AG04450 (cell line): Measurements from ENCODE around the gene MAPK13. TPM values are rescaled to one million over a fixed set of nuclear protein-coding genes. Genes with fewer than 3 reads are reported as not detected.

Experiments used
- CTCF ChIA-PET: fragments of 300-600, 350-600 bp; formaldehyde crosslinking; extraction: SDS; loops from one replicate; lab custom pipeline; 2022; ENCODE audit warnings: antibody characterized with exemption, inconsistent platforms; lab: Charles Lee
- POLR2A ChIA-PET: fragments of 350-600 bp; formaldehyde crosslinking; extraction: SDS; loops from one replicate; lab custom pipeline; 2021; ENCODE audit warnings: antibody characterized with exemption, inconsistent platforms; lab: Yijun Ruan, JAX
- DNase-seq: peaks from one replicate; pipeline ENCODE4 v3.0.0-alpha.2; 2011; ENCODE audit warnings: low read depth, low spot score
- H3K27ac ChIP-seq: one replicate; pipeline ENCODE4 v1.5.1; 2012; ENCODE audit warnings: low read depth, low read length, control low read depth
- H3K27me3 ChIP-seq: one replicate; pipeline ENCODE4 v1.6.0; 2012; ENCODE audit warnings: low read length; ENCODE audit not compliant: control insufficient read depth, insufficient read depth
- H3K4me3 ChIP-seq: 2 replicates; pipeline ENCODE4 v1.5.1; 2011; ENCODE audit warnings: mild to moderate bottlenecking, low read depth, low read length, control low read depth
- H3K9me3 ChIP-seq: 2 replicates; pipeline ENCODE4 v1.5.1; 2012; ENCODE audit warnings: low read length; ENCODE audit not compliant: control insufficient read depth, insufficient read depth
- polyA plus RNA-seq: library from polyadenylated mRNA; depleted of rRNA; stranded (reverse); fragments of >200 nt; gene quantifications from 2 replicates; pipeline ENCODE4 v1.2.3, GENCODE V29; 2011
- TF ChIP-seq, protein P1 (sequence below): IDR thresholded peaks from 2 replicates; pipeline ENCODE4 v1.5.1; 2011; ENCODE audit warnings: low read depth, low read length, control low read depth, inconsistent platforms

MAPK13 gene
- polyA plus RNA-seq, 1 experiment, result 3.8 TPM

DNA sequence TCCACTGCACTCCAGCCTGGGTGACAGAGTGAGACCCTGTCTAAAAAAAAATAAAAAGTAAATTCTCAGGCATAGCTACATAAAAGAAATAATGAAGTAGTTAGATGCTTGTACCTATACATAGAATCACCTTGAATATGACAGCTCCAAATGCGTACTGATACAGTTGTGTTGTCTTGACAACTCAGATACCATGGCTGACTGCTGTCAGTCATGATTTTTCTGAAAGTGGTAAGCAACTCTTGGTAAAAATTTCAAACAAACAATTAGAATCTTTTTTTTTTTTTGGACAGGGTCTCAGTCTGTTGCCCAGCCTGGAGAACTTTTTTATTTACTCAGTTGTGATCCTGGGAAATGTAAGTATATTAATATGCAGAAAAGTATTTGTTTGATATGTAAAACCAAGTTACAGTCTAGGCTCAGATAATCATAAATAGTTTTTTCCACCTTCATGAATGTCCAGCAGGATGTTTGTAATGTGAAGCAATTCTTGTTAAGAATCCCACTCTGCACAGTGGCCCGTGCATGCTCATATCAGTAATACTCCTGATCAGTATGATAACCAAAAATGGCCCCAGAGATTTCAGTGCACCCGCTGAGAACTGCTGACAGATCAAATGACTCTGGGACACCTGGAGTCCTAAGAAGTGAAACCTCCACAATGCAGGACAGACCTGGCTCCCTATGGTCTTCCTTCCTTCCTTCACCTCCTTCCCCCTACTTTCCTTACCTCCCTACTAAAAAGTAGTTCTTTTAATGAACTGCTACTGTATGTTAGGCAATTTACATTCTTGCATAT, 14.0 kb upstream of the MAPK13 start:
- no peak for DNase-seq
- ChIA-PET POLR2A (no interaction called here), CTCF (no interaction called here)
- no peaks in the 10 kb centered on the region for H3K9me3 ChIP-seq
- H3K27me3 ChIP-seq, result no peaks in the 10 kb centered on the region
- H3K27ac ChIP-seq, result no peak overlapping the region
- TF ChIP-seq, protein P1, sequence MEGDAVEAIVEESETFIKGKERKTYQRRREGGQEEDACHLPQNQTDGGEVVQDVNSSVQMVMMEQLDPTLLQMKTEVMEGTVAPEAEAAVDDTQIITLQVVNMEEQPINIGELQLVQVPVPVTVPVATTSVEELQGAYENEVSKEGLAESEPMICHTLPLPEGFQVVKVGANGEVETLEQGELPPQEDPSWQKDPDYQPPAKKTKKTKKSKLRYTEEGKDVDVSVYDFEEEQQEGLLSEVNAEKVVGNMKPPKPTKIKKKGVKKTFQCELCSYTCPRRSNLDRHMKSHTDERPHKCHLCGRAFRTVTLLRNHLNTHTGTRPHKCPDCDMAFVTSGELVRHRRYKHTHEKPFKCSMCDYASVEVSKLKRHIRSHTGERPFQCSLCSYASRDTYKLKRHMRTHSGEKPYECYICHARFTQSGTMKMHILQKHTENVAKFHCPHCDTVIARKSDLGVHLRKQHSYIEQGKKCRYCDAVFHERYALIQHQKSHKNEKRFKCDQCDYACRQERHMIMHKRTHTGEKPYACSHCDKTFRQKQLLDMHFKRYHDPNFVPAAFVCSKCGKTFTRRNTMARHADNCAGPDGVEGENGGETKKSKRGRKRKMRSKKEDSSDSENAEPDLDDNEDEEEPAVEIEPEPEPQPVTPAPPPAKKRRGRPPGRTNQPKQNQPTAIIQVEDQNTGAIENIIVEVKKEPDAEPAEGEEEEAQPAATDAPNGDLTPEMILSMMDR, result no peak
- no peak overlapping the region for H3K4me3 ChIP-seq

DNA sequence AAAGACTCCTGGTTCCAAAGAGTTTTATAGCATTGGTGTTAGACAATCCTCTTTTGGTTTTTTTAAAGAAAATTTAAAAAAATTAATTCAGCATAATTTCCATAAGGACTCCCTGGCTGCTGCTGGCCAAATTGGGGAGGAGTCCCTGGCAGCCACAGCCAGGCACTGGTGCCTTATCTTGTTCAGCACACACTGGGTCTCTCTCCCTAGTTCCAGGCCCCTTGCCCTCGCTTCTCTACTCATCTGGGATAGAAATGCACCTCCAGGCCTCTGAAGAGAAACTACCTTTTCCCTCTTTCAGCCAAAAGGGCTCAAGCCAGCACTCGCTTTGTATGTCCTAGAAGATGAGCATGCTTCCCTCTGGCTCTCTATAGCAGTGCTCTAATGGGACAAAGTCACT, 13.4 kb upstream of the MAPK13 start:
- no peak overlapping the region for H3K27ac ChIP-seq
- H3K9me3 ChIP-seq, result no peaks in the 10 kb centered on the region
- ChIA-PET CTCF (no interaction called here), POLR2A (no interaction called here)
- no peak for DNase-seq
- no peaks in the 10 kb centered on the region for H3K27me3 ChIP-seq
- H3K4me3 ChIP-seq, result no peak overlapping the region
- TF ChIP-seq, protein P1, result no peak

DNA sequence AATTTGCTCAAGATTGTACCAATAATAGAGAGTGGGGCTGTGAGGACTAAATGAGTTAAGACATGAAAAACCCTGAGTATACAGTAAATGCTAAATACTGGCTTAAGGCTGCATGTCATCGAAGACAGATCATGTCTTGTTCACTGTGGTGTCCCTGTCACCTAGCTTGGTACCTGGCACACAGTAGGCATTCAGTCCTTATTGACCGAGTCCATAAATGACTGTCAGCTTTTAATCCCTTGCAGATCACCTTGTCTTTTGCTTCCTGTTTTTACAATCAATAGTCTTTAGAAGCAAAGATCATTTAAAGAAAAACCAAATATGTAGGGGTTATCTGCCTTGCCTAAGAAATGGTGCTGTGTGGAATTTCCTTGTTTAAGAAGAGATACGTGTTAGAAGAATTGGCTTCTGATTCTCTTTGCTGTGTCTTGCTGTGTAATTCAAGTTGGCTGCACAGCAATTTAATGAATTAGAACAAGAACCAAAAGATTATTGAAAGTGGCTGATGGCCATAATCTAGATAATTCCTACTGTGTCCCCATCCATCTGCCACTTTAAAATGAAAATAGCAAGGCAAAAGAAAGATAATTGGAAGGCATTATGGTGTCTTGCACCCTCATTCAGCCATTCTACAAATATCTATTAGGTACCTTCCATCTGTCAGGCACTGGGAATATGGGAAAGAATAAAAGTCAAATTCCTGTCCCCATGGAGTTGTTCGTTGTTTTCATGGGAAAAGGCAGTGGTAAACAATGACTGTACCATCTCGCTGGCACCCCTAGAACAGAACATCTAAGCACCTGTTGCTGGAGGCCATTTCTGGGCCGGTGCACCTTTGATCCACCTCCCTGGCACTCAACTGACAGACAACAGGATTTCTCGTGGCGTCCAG, 12.4 kb upstream of the MAPK13 start:
- CTCF ChIA-PET, result interaction anchor here (1.7 kb wide), 1 partner anchor 23 kb away, joined by 7 read pairs; no protein-coding TSS in a partner anchor
- H3K4me3 ChIP-seq, result no peak overlapping the region
- TF ChIP-seq, protein P1, result no peak
- no peak for DNase-seq
- H3K27ac ChIP-seq, result no peak overlapping the region
- H3K27me3 ChIP-seq, result no peaks in the 10 kb centered on the region
- POLR2A ChIA-PET, result no interaction called here
- no peaks in the 10 kb centered on the region for H3K9me3 ChIP-seq

DNA sequence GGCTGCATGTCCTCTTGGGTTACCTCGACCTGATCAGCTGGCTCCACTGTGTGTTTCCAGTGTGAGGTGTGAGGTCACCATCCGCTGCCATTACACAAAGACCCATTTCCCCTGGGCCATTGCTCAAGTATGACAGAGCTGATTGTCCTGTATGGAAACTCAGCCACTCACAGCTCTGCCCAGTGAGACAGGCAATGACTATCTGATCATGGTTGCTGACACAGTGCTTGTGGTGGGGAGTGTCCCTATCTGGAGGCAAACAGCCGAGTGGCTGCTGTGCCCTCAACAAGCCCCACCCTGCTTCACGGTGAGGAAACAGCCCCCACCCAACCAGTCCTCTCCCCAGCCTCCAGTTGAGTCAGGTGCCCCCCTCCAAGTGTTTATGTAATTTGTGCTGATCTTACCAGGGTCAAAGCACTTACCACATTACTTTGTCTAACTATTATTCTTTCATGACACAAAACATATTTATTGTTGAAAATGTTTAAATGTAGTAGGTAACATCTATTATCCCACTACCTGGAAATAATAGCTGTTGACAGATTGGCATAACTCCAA, 11.7 kb upstream of the MAPK13 start:
- ChIA-PET POLR2A (interaction anchor here (0.6 kb wide), 1 partner anchor 23 kb away, joined by 3 read pairs; no protein-coding TSS in a partner anchor), CTCF (interaction anchor here (1.7 kb wide), 1 partner anchor 24 kb away, joined by 7 read pairs; no protein-coding TSS in a partner anchor)

More for the DNA sequence above, 11.7 kb upstream of the MAPK13 start:
- TF ChIP-seq, protein P1, result no peak
- no peak overlapping the region for H3K27ac ChIP-seq
- no peak overlapping the region for H3K4me3 ChIP-seq
- H3K9me3 ChIP-seq, result no peaks in the 10 kb centered on the region
- no peak for DNase-seq
- H3K27me3 ChIP-seq, result no peaks in the 10 kb centered on the region
